HEK293T (cell line): ENCODE measurements around the gene ANXA3.

Experiments
- CTCF ChIA-PET: fragments of 350-600 bp; formaldehyde crosslinking; extraction: SDS; loops from one replicate; lab custom pipeline; 2021; ENCODE audit warnings: antibody characterized with exemption, inconsistent platforms; lab: Yijun Ruan, JAX
- POLR2A ChIA-PET: fragments of 350-600 bp; formaldehyde crosslinking; extraction: SDS; loops from one replicate; lab custom pipeline; 2020; ENCODE audit warnings: antibody characterized with exemption, inconsistent platforms; lab: Yijun Ruan, JAX
- DNase-seq: peaks from one replicate; pipeline ENCODE4 v3.0.0; 2012; ENCODE audit warnings: mixed read lengths; ENCODE audit errors: extremely low spot score
- BHLHE40 ChIP-seq: fragments of 450-650 bp; IDR thresholded peaks from 2 replicates; pipeline ENCODE4 v1.6.1; 2016; ENCODE audit warnings: mild to moderate bottlenecking, moderate library complexity, borderline replicate concordance
- FOXA1 ChIP-seq: fragments of 450-650 bp; IDR thresholded peaks from 2 replicates; pipeline ENCODE4 v1.6.1; 2016; ENCODE audit warnings: mild to moderate bottlenecking
- FOXK2 ChIP-seq: fragments of 450-650 bp; IDR thresholded peaks from 2 replicates; pipeline ENCODE4 v1.6.1; 2016; ENCODE audit warnings: mild to moderate bottlenecking
- NFRKB ChIP-seq: fragments of 450-650 bp; IDR thresholded peaks from 2 replicates; pipeline ENCODE4 v1.6.1; 2016; ENCODE audit warnings: mild to moderate bottlenecking, moderate library complexity
- SUZ12 ChIP-seq: fragments of 450-650 bp; IDR thresholded peaks from 2 replicates; pipeline ENCODE4 v1.6.1; 2016; ENCODE audit warnings: mild to moderate bottlenecking
- TARDBP ChIP-seq: fragments of 450-650 bp; IDR thresholded peaks from 2 replicates; pipeline ENCODE4 v1.6.1; 2016
- ZNF384 ChIP-seq: fragments of 450-650 bp; IDR thresholded peaks from 2 replicates; pipeline ENCODE4 v1.6.1; 2016
- TF ChIP-seq, protein P1 (sequence below): fragments of 450-650 bp; IDR thresholded peaks from 2 replicates; pipeline ENCODE4 v1.6.1; 2016

The ANXA3 gene

GRCh38 chr4:78659264-78659663, 107.7 kb downstream of the ANXA3 start:
- POLR2A ChIA-PET, result no interaction called here
- no peak for DNase-seq
- CTCF ChIA-PET, result no interaction called here
- no peak for TF ChIP-seq ZNF384

- ChIA-PET CTCF (interaction anchor here (0.5 kb wide), 1 partner anchor 1554 kb away, joined by 5 read pairs; no protein-coding TSS in a partner anchor), POLR2A (no interaction called here)
- no peak for DNase-seq
- TF ChIP-seq FOXK2 (no peak), SUZ12 (no peak), NFRKB (no peak), TARDBP (no peak), BHLHE40 (no peak), FOXA1 (no peak)
- TF ChIP-seq, protein P1, sequence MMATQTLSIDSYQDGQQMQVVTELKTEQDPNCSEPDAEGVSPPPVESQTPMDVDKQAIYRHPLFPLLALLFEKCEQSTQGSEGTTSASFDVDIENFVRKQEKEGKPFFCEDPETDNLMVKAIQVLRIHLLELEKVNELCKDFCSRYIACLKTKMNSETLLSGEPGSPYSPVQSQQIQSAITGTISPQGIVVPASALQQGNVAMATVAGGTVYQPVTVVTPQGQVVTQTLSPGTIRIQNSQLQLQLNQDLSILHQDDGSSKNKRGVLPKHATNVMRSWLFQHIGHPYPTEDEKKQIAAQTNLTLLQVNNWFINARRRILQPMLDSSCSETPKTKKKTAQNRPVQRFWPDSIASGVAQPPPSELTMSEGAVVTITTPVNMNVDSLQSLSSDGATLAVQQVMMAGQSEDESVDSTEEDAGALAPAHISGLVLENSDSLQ, result peak; percentile 58; the same call in 1 of the 2 replicates
Observed at GRCh38 chr4:78659665-78660064, 108.1 kb downstream of the ANXA3 start.
